GM21619 (cell line): Measurements from ENCODE around the gene GALNS.
"Not testable (repeated sequence)": the region's sequence is repeated elsewhere in the genome, so short reads cannot be mapped to it uniquely, and the experiment has no call there.

Source experiments
- ATAC-seq: cut with Tn5 transposase; IDR thresholded peaks from one replicate; pipeline ENCODE4 v1.9.1; 2021; ENCODE audit not compliant: unreplicated experiment

Gene GALNS

GRCh38 chr16:88772871-88773811 is 83.6 kb downstream of the GALNS start:
- no peak for ATAC-seq

- ATAC-seq, result not testable (repeated sequence)
Measured at GRCh38 chr16:88771781-88772180, 85.0 kb downstream of the GALNS start.

DNA sequence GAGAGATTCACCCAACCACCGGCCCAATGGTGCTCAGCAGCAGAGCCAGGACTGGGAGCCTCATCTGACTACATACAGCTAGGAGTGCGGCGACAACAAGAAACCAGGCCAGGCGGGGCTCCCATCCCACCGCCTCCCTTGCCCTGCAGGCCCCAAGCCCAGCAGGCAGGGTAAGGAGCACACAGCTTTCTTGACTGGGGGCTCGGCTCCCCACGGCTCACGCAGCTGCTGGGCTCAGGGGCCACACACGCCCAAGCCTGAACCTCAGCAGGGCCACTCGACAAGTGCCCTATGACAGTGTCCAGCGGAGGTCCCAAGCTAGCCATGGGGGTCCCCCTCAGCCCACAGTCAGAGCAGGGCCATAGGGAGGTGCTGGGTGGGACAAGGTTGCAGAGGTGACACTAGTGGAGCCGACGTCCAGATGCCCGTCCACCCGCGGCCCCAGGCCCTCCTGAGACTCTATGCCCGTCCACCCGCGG is 85.4 kb downstream of the GALNS start:
- no peak for ATAC-seq

GRCh38 chr16:88770461-88771293 is 86.1 kb downstream of the GALNS start:
- ATAC-seq, result no peak

GRCh38 chr16:88769617-88770460 is 86.9 kb downstream of the GALNS start:
- no peak for ATAC-seq

GRCh38 chr16:88768071-88768783 is 88.5 kb downstream of the GALNS start:
- ATAC-seq, result no peak

DNA sequence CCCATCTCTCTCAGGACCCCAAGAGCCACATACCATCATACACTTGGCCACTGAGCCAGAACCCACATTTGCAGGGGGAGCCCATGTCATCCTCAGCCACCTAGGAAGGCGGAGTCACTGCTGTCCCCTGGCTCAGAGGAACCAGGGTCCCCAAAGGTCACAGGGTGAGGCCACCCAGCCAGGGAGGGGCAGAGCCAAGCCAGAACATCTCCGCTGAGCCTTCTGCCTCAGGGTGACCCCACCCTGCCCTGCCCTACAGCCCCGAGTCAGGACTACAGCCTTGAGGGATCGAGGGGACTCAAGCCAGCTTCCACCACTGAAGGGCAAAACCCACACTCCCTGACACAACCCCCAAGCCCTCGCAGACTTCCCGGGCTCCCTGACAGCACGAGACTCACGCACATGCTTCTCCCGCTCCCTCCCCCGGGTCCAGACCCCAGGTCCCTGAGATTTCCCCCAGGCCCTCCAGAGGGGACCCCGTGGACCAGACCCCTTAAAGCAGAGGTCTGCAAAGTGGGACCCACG is 89.1 kb downstream of the GALNS start:
- no peak for ATAC-seq

GRCh38 chr16:88766975-88767374 is 89.8 kb downstream of the GALNS start:
- ATAC-seq, result no peak

DNA sequence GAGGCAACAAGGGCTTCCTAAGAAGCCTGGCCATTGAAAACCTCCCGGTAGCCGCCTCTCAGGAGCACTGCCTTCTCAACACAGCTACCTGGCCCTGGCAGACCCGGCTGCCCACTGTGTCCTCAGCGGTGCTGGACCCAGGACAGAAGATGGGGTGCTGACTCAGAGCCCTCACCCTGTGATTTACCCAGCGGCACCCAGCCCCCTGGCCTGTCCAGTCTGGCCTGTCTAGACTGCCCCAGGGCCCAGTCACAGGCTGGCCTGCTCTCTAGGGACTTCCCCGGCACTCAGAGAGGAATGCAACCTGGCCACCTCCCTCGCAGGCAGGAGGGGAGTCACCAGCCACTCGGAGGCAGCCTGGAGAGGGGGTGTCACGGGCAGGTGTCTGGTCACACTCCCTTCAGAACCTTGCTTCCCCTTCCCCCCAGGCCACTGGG is 91.8 kb downstream of the GALNS start:
- ATAC-seq, result no peak

GRCh38 chr16:88764080-88764479 is 92.7 kb downstream of the GALNS start:
- no peak for ATAC-seq
